CD4-positive, alpha-beta T cell treated with Interleukin-4 for 4 hours (primary cell): Measurements from ENCODE around the gene TAF11L5.
A peak's percentile ranks its signal among the peaks of the same experiment; 100 is the strongest.
"Not testable (repeated sequence)": the region's sequence is repeated elsewhere in the genome, so short reads cannot be mapped to it uniquely, and the experiment has no call there.

Source experiments
- DNase-seq: peaks from one replicate; pipeline ENCODE4 v3.0.0-alpha.2; 2020

Gene TAF11L5

DNA sequence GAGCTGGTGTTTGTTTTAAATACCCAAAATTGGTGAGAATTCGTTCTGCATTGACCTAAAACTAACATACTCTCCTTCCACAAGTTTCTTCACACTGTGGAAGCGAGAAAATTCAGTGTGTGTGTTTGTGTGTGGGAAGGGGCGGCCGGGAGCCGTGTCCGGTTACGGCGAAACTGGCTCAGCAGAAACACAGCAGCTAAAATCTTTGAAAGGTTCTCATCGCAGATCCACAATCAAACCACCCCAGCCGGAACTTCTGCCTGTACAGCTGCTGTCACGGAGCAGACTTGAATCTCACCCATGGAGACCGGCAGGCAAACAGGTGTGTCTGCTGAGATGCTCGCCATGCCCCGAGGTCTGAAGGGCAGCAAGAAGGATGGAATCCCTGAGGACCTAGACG, at the start of gene TAF11L5:
Gene TAF11L5, plus strand, starts transcription at position 301 of the 400 bp plus-strand sequence.
- DNase-seq = not testable (repeated sequence)

DNA sequence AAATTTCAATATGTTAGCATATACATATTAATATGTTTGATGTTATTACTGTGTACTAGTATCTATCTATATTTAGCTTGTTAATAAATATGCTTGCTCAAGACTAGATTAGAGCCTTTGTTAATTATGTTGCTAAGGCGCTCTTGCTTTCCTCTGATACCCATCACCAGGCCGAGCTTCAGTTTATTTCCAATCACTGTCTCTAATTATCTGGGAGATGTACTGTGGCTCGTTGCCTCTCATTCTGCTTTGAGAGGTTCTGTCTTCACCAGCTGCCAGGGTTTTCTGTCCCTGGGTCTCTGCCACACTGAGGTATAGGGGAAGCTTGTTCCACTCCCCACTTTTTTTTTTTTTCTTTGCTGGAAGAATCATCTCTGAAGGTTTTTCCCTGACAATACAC, 48.0 kb upstream of the TAF11L5 start:
- no peak for DNase-seq

DNA sequence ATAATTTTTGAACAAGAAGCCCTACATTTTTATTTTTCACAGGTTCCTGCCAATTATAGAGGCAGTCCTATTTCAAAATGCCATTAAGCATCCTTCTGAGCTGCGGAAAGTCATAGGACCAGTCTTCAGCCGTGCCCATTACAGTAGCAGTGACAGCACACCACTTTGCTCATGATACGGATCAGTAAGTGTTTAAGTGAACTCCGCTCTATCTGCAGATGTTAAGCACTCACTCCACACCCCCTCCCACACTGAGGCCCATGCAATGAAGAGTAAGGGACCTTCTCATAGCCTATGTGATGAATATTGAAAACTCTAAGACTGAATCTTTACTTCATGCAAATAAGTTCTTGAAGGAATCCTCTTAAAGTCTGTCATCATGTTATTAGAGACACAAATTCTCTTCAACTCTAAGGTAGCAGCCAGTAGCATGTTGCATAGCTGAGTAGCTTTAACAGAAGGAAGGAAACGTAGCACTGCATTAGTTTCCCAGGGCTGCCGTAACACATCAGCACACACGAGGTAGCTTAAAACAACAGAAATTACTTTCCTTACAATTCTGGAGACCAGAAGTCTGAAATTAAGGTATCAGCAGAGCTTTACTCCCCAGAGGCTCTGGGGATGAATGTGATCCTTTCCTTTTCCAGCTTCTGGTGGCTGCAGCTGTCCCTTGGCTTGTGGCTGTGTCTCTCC, 47.3 kb upstream of the TAF11L5 start:
- no peak for DNase-seq

DNA sequence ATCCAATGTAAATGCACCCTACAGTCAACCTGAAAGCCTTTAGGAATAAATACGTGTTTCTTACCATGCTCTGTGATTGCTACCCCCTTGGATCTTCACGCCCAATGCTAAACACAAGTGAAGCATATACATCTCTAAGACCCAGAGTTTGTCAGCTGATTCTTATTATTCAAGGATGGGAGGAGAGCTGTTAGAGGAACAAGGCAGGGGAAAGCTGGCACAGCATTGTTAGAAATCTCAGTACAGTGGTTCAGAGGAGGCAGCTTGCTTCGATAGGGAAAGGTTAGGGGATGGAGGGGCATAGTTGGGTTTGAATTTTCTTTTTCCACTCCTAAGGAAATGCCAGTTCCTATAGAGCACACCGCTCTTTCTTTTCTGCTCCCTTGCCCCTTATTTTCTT, 43.7 kb upstream of the TAF11L5 start:
- no peak for DNase-seq

DNA sequence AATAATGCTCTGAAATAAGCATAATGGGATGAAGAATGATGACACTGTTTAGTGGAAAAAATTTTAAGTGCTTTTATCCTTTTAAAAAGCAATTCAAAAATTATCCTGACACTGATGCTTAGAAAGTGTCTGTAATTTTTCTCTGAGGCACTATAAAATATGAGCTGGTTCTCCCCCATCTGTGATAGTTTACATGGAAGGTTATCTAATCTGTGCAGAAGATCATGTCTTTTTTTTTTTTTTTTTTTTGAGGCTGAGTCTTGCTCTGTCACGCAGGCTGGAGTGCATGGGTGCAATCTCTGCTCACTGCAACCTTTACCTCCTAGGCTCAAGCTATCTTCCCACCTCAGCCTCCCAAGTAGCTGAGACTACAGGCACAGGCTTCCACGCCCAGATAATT, 42.2 kb upstream of the TAF11L5 start:
- no peak for DNase-seq

DNA sequence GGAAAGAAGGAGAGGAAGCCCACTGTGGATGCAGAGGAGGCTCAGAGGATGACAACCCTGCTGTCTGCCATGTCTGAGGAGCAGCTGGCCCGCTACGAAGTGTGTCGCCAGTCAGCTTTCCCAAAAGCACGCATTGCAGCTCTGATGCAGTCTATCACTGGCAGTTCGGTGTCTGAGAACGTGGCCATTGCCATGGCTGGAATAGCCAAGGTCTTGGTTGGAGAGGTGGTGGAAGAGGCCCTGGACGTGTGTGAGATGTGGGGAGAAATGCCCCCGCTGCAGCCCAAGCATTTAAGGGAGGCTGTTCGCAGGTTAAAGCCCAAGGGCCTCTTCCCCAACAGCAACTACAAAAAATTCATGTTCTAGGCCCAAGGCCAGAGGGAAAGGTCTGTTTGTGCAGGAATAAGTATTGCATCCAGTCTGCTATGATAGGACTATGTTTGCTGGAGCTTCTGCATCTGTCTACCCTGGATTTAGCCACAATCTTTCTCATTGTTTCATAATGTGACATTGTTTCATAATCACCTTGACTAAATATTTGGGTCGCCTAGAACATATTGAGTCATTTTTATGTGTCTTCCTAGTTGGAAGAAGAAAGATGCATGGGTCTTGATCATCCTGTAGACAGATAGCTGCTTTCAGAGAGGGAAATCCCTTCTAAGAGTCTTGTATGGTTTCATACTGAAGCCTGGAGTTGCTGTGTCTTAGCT, 38.4 kb upstream of the TAF11L5 start:
- DNase-seq = not testable (repeated sequence)

DNA sequence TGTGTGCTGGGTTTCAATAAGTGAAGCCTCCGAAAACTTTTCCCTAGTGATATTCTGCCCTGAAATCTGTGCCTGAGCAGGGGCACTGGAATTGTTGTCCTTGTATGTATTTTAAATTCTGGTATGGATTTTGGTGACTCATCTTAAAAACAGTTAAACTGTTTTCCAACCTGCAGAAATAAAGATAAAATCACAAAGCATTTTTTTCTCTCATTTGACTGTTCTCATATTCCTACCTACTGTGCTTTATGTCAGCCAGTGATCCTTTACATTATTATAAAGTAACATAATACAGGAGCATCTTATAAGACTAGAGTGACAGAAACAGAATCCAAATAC, 37.9 kb upstream of the TAF11L5 start:
- no peak for DNase-seq

DNA sequence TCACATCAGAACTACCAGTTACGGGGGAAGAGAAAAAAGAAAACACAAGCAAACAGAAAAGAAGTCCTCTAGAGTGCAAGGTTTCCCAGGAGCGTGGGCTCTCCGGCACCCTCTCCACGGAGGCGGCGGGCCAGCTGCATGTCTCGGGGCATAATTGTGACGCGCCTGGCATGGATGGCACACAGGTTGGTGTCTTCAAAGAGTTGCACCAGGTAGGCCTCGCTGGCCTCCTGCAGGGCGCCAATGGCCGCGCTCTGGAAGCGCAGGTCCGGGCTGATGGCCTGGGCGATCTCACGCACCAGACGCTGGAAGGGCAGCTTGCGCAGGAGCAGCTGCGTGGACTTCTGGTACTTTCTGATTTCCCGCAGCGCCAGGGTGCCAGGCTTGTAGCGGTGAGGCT, 33.8 kb upstream of the TAF11L5 start:
- not testable (repeated sequence) for DNase-seq

DNA sequence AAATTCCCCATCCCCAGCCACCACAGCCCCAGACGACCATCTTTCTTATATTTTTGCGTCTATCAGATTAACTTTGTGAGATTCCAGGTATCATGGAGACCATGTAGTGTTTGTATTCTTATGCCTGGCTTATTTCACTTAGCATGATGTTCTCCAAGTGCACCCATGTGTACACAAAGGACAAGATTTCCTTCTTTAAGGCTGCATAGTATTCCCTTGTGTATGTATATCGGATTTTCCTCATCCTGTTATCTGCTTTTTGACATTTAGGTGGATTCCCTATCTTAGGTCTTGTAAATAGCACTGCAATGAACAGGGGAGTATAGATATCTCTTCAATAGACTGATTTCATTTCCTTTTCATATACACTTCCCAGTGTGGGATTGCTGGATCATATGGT, 32.3 kb upstream of the TAF11L5 start:
- no peak for DNase-seq

DNA sequence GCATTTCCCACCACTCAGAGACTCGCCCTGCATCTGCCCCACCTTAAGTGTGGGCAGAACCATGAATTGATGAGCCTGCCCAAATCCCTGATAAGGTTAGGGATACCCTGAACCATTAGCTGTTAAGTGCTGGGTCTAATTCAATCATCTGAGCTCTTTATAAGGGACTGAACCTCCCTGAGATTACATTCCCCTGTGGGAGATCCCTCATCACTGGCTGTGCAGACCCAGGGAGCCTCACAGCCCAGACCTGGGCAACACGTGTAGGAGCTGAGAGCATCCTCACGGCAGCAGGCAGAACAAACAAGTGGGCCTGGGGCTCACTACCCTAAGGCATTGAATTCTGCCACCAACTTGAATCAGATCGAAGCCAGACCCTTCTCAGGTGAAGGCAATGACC, 27.6 kb upstream of the TAF11L5 start:
- DNase-seq = no peak

DNA sequence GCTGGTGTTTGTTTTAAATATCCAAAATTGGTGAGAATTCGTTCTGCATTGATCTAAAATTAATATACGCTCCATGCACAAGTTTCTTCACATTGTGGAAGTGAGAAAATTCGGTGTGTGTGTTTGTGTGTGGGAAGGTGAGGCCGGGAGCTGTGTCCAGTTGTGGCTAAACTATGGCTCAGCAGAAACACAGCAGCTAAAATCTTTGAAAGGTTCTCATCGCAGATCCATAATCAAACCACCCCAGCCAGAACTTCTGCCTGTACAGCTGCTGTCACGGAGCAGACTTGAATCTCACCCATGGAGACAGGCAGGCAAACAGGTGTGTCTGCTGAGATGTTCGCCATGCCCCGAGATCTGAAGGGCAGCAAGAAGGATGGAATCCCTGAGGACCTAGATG, 27.1 kb upstream of the TAF11L5 start, which contains the start of gene TAF11L2:
Gene TAF11L2, plus strand, starts transcription at position 301 of the 400 bp plus-strand sequence.
- not testable (repeated sequence) for DNase-seq

DNA sequence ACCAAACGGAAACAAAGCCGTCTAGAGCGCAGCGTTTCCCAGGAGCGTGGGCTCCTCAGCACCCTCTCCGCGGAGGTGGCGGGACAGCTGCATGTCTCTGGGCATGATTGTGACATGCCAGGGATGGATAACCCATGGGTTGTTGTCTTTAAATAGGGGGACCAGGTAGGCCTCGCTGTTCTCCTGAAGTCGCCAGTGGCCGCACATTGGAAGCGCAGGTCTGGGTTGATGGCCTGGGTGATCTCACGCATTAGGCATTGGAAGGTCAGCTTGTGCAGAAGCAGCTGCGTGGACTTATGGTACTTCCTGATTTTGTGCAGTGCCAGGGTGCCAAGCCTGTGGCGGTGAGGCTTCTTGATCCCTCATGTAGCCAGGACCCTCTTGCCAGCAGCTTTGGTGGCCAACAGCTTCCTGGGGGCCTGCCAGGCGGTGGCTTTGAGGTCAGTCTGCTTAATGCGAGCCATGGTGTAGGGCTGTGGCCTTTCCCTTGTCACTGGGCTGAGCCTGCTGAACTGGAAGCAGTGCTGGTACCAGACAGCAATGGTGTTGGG, 13.2 kb upstream of the TAF11L5 start:
- no peak for DNase-seq

DNA sequence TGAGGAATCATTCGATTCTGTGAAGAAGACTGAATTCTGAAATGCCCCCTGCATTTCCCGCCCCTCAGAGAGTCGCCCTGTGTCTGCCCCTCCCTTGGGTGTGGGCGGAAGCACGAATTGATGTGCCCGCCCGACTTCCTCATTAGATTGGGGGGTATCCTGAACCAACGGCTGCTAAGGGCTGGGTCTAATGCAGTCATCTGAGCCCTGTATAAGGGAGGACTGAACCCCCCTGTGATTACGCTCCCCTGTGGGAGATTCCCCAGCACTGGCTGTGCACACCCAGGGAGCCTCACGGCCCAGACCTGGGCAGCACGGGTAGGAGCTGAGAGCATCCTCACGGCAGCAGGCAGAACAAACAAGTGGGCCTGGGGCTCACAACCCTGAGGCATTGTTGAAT, 7.5 kb upstream of the TAF11L5 start:
- not testable (repeated sequence) for DNase-seq

DNA sequence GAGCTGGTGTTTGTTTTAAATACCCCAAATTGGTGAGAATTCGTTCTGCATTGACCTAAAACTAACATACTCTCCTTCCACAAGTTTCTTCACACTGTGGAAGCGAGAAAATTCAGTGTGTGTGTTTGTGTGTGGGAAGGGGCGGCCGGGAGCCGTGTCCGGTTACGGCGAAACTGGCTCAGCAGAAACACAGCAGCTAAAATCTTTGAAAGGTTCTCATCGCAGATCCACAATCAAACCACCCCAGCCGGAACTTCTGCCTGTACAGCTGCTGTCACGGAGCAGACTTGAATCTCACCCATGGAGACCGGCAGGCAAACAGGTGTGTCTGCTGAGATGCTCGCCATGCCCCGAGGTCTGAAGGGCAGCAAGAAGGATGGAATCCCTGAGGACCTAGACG, 7.0 kb upstream of the TAF11L5 start, which contains the start of gene TAF11L3:
Gene TAF11L3, plus strand, starts transcription at position 301 of the 400 bp plus-strand sequence.
- DNase-seq = not testable (repeated sequence)

DNA sequence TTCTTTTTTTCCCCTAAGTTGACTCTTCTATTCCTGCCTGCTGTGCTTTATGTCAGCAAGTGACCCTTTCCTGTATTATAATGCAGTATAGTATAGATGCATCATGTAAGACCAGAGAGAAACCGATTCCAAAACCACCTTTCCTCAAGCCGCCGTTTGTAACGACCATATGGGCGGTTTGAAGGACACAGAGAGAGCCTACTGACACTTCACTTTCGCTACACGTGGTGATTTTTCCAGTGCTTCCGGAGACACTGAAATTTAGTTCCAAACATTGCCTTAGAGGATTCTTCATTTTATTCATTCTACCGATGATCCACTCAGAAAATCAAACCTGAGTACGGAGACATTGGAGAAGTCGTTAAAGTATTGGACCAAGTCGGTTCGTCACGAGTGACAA, 5.5 kb upstream of the TAF11L5 start:
- not testable (repeated sequence) for DNase-seq

DNA sequence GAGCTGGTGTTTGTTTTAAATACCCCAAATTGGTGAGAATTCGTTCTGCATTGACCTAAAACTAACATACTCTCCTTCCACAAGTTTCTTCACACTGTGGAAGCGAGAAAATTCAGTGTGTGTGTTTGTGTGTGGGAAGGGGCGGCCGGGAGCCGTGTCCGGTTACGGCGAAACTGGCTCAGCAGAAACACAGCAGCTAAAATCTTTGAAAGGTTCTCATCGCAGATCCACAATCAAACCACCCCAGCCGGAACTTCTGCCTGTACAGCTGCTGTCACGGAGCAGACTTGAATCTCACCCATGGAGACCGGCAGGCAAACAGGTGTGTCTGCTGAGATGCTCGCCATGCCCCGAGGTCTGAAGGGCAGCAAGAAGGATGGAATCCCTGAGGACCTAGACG, 3.5 kb upstream of the TAF11L5 start, which contains the start of gene TAF11L4:
Gene TAF11L4, plus strand, starts transcription at position 301 of the 400 bp plus-strand sequence.
- not testable (repeated sequence) for DNase-seq

DNA sequence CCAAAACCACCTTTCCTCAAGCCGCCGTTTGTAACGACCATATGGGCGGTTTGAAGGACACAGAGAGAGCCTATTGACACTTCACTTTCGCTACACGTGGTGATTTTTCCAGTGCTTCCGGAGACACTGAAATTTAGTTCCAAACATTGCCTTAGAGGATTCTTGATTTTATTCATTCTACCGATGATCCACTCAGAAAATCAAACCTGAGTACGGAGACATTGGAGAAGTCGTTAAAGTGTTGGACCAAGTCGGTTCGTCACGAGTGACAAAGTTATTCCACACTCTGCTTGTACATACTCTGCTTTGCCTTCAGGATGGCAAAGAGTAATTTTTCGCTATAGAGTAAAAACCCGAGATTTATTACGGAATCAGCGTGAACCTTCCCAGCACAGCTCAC, 1.5 kb downstream of the TAF11L5 start:
- peak; percentile 2 for DNase-seq

DNA sequence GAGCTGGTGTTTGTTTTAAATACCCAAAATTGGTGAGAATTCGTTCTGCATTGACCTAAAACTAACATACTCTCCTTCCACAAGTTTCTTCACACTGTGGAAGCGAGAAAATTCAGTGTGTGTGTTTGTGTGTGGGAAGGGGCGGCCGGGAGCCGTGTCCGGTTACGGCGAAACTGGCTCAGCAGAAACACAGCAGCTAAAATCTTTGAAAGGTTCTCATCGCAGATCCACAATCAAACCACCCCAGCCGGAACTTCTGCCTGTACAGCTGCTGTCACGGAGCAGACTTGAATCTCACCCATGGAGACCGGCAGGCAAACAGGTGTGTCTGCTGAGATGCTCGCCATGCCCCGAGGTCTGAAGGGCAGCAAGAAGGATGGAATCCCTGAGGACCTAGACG, 3.3 kb downstream of the TAF11L5 start, which contains the start of gene TAF11L6:
Gene TAF11L6, plus strand, starts transcription at position 301 of the 400 bp plus-strand sequence.
- DNase-seq = not testable (repeated sequence)
